Measurements from ENCODE around the gene HIVEP1. TPM values are rescaled to one million over a fixed set of nuclear protein-coding genes. Genes with fewer than 3 reads are reported as not detected.

HIVEP1 gene
- 10 to 100 TPM; 35.2 to 38.0 TPM for total RNA-seq

GRCh38 chr6:12012038-12012557 is at the start of gene HIVEP1:
TSS of gene HIVEP1 (plus strand) at chr6:12012312. CDS start at chr6:12015629, 3,317 bp downstream.
- no peaks in the 10 kb centered on the region for H3K27me3 ChIP-seq (replicated peaks; ENCODE audit: insufficient read depth)
- no peaks in the 10 kb centered on the region for H3K36me3 ChIP-seq
- peak within 1 kb of the TSS; percentile 77 to 84 for H3K4me3 ChIP-seq
- TF ChIP-seq POLR2A (IDR thresholded peaks at IDR 0.05) (no peak), CTCF (IDR thresholded peaks at IDR 0.05) (no peak), POLR2AphosphoS5 (IDR thresholded peaks at IDR 0.05) (no peak)
- DNase-seq (ENCODE audit: low spot score) = peak; percentile 29
- intact Hi-C loops (cut with DNase I) = loop anchor here (10.0 kb wide), 1 partner anchor 427 kb away; no protein-coding TSS in a partner anchor
- under 1% methylated on average over 24 of the region's 78 CpGs for WGBS
- peak within 1 kb of the TSS; percentile 96 to 98 for H3K27ac ChIP-seq
- H3K4me1 ChIP-seq (replicated peaks) = no peaks in the 10 kb centered on the region
- no peaks in the 10 kb centered on the region for H3K9me3 ChIP-seq

GRCh38 chr6:11963756-11964500 is 48.2 kb upstream of the HIVEP1 start:
- intact Hi-C loops (cut with DNase I) = no loop called here
- Histone ChIP-seq H3K9me3 (no peaks in the 10 kb centered on the region), H3K4me3 (no peak overlapping the region), H3K27ac (no peak overlapping the region), H3K36me3 (no peaks in the 10 kb centered on the region), H3K4me1 (replicated peaks) (no peaks in the 10 kb centered on the region), H3K27me3 (replicated peaks; ENCODE audit: insufficient read depth) (no peaks in the 10 kb centered on the region)
- 98% methylated on average over 3 of the region's 3 CpGs for WGBS
- no peak for DNase-seq (ENCODE audit: low spot score)
- no peak for TF ChIP-seq POLR2AphosphoS5 (IDR thresholded peaks at IDR 0.05)
- TF ChIP-seq CTCF (IDR thresholded peaks at IDR 0.05) = no peak
- TF ChIP-seq POLR2A (IDR thresholded peaks at IDR 0.05) = no peak

- H3K27me3 ChIP-seq (replicated peaks; ENCODE audit: insufficient read depth) = no peaks in the 10 kb centered on the region
- H3K27ac ChIP-seq = no peak overlapping the region
- no peaks in the 10 kb centered on the region for H3K36me3 ChIP-seq
- WGBS = 88% methylated on average over 3 of the region's 3 CpGs
- no peak overlapping the region for H3K4me3 ChIP-seq
- no peaks in the 10 kb centered on the region for H3K9me3 ChIP-seq
- DNase-seq (ENCODE audit: low spot score) = no peak
- TF ChIP-seq POLR2AphosphoS5 (IDR thresholded peaks at IDR 0.05) (no peak), POLR2A (IDR thresholded peaks at IDR 0.05) (no peak), CTCF (IDR thresholded peaks at IDR 0.05) (no peak)
- no peaks in the 10 kb centered on the region for H3K4me1 ChIP-seq (replicated peaks)
- intact Hi-C loops (cut with DNase I) = no loop called here
These were observed 47.3 kb upstream of the HIVEP1 start for GRCh38 chr6:11964729-11965335.

GRCh38 chr6:11965499-11965898 is 46.6 kb upstream of the HIVEP1 start:
- intact Hi-C loops (cut with DNase I) = no loop called here
- Histone ChIP-seq H3K4me1 (replicated peaks) (no peaks in the 10 kb centered on the region), H3K27ac (no peak overlapping the region), H3K27me3 (replicated peaks; ENCODE audit: insufficient read depth) (no peaks in the 10 kb centered on the region), H3K9me3 (no peaks in the 10 kb centered on the region), H3K36me3 (no peaks in the 10 kb centered on the region), H3K4me3 (no peak overlapping the region)
- DNase-seq (ENCODE audit: low spot score) = no peak
- 95% methylated on average over 2 of the region's 2 CpGs for WGBS
- TF ChIP-seq CTCF (IDR thresholded peaks at IDR 0.05) = no peak
- TF ChIP-seq POLR2A (IDR thresholded peaks at IDR 0.05) = no peak
- no peak for TF ChIP-seq POLR2AphosphoS5 (IDR thresholded peaks at IDR 0.05)

All from prostate gland (tissue), 2 donors.